IPS DF 6.9 (cell line): Measurements from ENCODE around the gene EFHD1.

ENCODE experiments used
- DNase-seq: peaks from one replicate; pipeline ENCODE4 v3.0.0-alpha.2; 2013; ENCODE audit warnings: low read depth, low spot score
- H3K27ac ChIP-seq: one replicate; pipeline ENCODE4 v1.5.1; 2013; ENCODE audit warnings: low read length, control low read depth
- H3K27me3 ChIP-seq: 2 replicates; pipeline ENCODE4 v1.6.1; 2013; ENCODE audit warnings: mild to moderate bottlenecking, low read length; ENCODE audit not compliant: control insufficient read depth, insufficient read depth
- H3K36me3 ChIP-seq: 2 replicates; pipeline ENCODE4 v1.6.1; 2013; ENCODE audit warnings: low read length; ENCODE audit not compliant: control insufficient read depth, insufficient read depth
- H3K4me1 ChIP-seq: 2 replicates; pipeline ENCODE4 v1.6.1; 2013; ENCODE audit warnings: low read length; ENCODE audit not compliant: control insufficient read depth, insufficient read depth
- H3K4me3 ChIP-seq: 2 replicates; pipeline ENCODE4 v1.5.1; 2013; ENCODE audit warnings: mild to moderate bottlenecking, low read length
- H3K9me3 ChIP-seq: 2 replicates; pipeline ENCODE4 v1.6.1; 2013; ENCODE audit warnings: low read length, inconsistent platforms; ENCODE audit not compliant: control insufficient read depth, insufficient read depth
- WGBS: extraction: QIAGEN DNeasy Blood & Tissue Kit; methylation state at CpG from one replicate; pipeline ENCODE4 v1.1.7; 2013; ENCODE audit warnings: mixed read lengths, missing lambda C conversion rate; ENCODE audit not compliant: insufficient read length, insufficient coverage; 5-methylcytosine and 5-hydroxymethylcytosine counted together

The EFHD1 gene

DNA sequence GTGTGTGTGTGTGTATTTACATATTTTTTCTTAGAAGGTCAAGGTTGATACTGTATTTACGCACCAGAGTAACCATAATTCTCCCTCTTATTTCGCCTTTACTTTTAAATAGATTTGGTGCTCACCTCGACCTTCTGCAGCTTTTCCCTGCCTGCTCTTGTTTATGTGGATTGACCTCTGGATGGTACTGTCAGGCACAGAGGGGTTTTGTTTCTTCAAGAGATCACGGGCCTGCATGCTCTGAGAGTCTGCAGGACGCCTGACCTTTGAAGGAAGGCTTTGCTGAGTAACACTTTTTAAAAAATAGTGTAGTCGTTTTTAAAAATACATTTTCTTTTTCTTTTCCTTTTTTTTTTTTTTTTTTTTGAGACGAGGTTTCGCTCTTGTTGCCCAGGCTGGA, 18.1 kb upstream of the EFHD1 start:
- Histone ChIP-seq H3K36me3 (no peaks in the 10 kb centered on the region; the same call in 1 of the 2 replicates), H3K4me3 (no peak overlapping the region), H3K27ac (no peak overlapping the region), H3K27me3 (no peaks in the 10 kb centered on the region), H3K9me3 (no peaks in the 10 kb centered on the region), H3K4me1 (no peaks in the 10 kb centered on the region)
- DNase-seq, result no peak
- no CpG with 5 or more reads among the region's 8 CpGs for WGBS

DNA sequence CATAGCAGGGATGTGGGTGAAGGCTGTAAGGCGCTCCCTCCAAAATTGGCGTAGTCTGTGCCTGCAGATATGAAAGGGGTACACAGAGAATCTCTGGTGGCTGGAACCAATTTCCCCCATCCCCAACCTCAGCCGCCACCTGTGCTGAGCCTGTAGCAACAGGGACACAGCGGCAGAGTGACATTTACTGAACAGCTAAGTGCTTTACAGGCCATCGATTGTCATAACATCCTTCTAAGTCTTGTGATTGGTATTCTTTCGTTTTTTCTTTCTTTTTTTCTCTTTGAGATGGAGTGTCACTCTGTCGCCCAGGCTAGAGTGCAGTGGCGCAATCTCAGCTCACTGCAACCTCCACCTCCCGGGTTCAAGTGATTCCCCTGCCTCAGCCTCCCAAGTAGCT, 12.2 kb upstream of the EFHD1 start:
- H3K4me1 ChIP-seq, result peaks cover 2% of the 10 kb centered on the region
- H3K27me3 ChIP-seq, result no peaks in the 10 kb centered on the region
- no peak overlapping the region for H3K4me3 ChIP-seq
- H3K27ac ChIP-seq, result no peak overlapping the region
- no CpG with 5 or more reads among the region's 9 CpGs for WGBS
- H3K36me3 ChIP-seq, result no peaks in the 10 kb centered on the region
- no peaks in the 10 kb centered on the region for H3K9me3 ChIP-seq
- DNase-seq, result no peak

DNA sequence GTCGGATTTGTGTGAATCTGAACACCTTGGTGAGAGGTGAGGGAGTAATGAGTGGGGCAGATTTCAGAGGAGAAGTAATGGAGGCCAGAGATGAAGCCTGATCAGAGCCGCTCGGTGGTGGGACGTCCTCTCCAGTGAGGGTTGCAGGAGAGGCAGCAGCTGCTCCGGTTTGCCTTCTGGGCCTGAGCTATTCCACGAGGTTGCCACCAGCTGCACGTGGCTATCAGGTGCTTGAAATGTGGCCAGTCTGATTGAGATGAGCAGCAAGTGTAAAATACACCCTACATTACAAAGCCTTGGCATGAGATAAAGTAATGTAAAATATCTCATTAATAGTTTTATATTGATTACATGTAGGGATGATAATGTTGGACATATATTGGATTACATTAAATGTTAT, 10.8 kb upstream of the EFHD1 start:
- Histone ChIP-seq H3K27ac (no peak overlapping the region), H3K4me1 (peaks cover 2% of the 10 kb centered on the region), H3K27me3 (no peaks in the 10 kb centered on the region), H3K4me3 (no peak overlapping the region), H3K9me3 (no peaks in the 10 kb centered on the region), H3K36me3 (no peaks in the 10 kb centered on the region)
- DNase-seq, result no peak
- no CpG with 5 or more reads among the region's 7 CpGs for WGBS

DNA sequence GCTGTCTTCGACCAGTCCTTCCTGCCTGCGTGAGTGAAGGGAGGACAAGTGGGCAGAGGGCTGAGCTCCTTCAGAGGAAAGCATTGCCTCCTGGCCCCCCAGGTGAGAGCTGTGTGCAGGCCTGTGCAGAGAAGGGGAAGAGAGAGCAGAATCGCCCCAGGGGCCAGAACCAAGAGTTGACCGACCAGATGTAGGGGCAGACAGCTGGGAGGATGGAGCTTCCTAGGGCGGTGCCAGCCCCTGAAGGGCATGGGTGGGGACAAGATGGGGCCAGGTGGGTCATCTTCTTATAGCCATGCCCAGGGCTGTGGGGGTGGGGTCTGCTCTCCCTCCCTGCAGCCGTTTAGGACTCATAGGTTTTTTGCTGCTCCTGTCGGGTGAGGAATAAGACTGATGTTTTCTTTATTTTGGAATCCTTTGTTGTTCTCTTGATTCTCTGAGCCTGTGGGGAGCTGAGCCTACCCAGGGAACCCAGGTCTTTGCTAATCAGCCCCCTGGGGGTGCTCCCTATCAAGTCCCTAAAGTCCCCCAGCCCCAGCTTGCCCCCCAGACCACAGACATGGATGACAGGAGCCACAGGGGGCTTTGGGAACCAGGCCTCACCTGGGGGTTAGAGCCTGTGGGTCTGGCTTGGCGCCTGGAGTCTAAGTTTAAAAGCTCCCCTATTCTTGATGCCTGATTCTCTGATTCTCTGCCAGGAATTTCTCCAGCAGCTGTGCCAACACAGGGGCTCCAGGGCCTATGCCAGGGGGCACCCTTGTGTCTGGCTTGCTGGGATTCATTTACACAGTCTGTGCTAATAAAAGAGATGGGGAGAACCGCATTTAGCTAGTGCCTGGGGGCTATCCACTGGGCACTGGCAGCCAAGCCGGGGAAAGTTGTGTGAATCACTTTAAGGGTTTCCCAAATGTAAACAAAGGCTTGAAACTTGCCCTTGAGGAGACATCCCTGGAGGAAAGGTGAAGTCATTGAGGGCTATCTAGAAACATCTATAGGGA, 9.3 kb upstream of the EFHD1 start:
- WGBS, result no CpG with 5 or more reads among the region's 10 CpGs
- Histone ChIP-seq H3K36me3 (no peaks in the 10 kb centered on the region), H3K27me3 (no peaks in the 10 kb centered on the region), H3K9me3 (no peaks in the 10 kb centered on the region), H3K4me3 (no peak overlapping the region), H3K4me1 (peaks cover 2% of the 10 kb centered on the region), H3K27ac (no peak overlapping the region)
- DNase-seq, result no peak

DNA sequence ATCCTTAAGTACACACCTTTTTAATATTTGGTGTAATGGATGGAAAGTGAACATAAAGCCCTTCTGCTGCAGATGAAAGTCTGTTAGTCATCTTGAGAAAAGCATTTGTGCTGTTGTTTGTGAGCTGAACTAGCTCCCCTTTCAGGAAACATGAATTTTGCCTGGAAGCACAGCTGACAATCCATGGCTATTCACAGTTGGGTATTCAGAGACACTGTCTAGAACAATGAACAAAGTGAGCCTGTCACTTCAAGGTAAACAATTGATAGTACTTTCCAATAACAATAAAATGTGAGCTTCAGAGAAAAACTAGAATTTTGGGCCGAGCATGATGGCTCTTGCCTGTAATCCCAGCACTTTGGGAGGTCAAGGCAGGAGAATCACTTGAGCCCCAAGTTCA, 6.8 kb upstream of the EFHD1 start:
- Histone ChIP-seq H3K4me1 (no peaks in the 10 kb centered on the region; the same call in 1 of the 2 replicates), H3K27ac (no peak overlapping the region), H3K27me3 (no peaks in the 10 kb centered on the region), H3K4me3 (no peak overlapping the region), H3K9me3 (no peaks in the 10 kb centered on the region), H3K36me3 (no peaks in the 10 kb centered on the region)
- DNase-seq, result no peak
- no CpG with 5 or more reads among the region's 1 CpG for WGBS

DNA sequence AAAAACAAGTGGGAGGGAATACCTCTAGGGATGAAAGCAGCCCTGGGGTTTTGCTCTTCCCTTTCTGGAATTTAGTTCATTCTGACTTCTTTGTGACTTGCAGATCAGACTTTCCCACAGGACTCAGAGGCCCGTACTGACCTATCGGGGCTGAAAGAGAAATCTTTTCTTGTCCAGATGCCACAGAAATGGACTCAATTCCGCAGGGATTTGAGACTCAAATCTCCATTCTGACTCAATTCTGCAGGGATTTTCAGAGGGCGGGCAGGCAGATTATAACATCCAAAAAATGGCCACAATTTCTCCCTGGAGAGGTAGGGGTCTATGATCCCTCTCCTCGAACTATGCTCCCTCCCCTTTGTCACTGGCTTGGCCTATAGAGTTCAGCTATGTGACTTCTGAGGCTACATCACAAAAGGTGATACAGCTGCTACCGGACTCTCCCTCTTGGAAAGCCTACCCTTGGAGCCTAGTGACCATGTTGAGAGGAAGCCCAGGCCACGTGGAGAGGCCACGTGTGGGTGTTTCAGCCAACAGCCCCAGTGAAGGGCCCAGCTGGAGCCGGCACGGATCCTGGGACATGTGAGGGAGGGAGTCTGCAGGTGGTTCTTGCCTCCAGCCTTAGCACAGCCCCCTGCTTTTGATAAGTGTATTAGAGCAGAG, 4.8 kb upstream of the EFHD1 start:
- peaks cover 7% of the 10 kb centered on the region; the same call in 1 of the 2 replicates for H3K27me3 ChIP-seq
- no peak overlapping the region for H3K27ac ChIP-seq
- no peaks in the 10 kb centered on the region; the same call in 1 of the 2 replicates for H3K4me1 ChIP-seq
- no peaks in the 10 kb centered on the region for H3K9me3 ChIP-seq
- WGBS, result no CpG with 5 or more reads among the region's 10 CpGs
- H3K4me3 ChIP-seq, result no peak overlapping the region
- no peak for DNase-seq
- H3K36me3 ChIP-seq, result no peaks in the 10 kb centered on the region

DNA sequence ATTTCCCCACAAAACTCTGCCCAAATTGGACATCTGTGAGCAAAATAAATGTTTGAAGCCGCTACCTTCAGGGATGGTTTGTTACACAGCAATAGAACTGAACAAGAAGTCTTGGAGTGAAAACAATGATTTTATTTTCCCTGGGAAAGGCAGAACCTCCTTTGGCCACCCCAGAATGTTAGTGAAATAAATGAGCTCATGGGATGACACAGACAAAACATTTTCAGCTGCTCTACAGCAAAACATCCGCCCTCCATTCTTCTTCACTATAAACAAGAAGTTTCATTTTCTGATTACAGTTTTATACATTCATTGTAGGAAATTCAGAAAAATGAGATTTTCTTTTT, 4.3 kb upstream of the EFHD1 start:
- no CpG with 5 or more reads among the region's 2 CpGs for WGBS
- DNase-seq, result no peak
- Histone ChIP-seq H3K4me3 (no peak overlapping the region), H3K36me3 (no peaks in the 10 kb centered on the region), H3K4me1 (no peaks in the 10 kb centered on the region; the same call in 1 of the 2 replicates), H3K9me3 (no peaks in the 10 kb centered on the region), H3K27ac (no peak overlapping the region), H3K27me3 (peaks cover 11% of the 10 kb centered on the region; the same call in 1 of the 2 replicates)

DNA sequence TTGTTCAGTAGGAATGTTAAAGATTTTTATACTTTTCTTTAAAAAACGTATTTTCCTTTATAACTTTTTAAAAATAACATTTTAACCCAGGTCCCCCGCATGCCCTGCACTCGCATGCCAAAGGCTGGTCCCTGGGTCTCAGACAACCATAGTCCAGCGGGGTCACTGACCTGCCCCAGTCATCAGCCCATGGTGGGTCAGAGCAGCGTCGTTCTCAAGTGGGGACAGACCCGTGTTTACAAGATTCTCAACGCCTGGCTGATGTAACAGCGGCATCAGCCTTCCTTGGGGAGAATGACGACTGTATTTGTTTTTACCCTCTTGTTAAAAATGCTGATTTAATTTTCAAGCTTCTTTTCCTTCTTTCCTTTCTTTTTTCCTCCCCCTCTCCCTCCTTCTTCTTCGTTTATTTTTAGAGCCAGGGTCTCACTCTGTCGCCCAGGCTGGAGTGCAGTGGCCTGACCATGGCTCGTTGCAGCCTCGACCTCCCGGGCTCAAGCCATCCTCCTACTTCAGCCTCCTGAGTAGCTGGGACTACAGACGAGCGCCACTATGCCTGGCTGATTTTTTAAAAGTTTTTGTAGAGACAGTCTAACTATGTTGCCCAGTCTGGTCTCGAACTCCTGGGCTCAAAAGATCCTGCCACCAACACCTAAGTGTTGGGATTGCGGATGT, 1.0 kb upstream of the EFHD1 start:
- Histone ChIP-seq H3K27ac (no peak overlapping the region), H3K36me3 (no peaks in the 10 kb centered on the region), H3K4me3 (peak overlapping the region; percentile 45; the same call in 1 of the 2 replicates), H3K9me3 (no peaks in the 10 kb centered on the region), H3K4me1 (peaks cover 3% of the 10 kb centered on the region), H3K27me3 (peaks cover 31% of the 10 kb centered on the region)
- WGBS, result no CpG with 5 or more reads among the region's 19 CpGs
- DNase-seq, result no peak

DNA sequence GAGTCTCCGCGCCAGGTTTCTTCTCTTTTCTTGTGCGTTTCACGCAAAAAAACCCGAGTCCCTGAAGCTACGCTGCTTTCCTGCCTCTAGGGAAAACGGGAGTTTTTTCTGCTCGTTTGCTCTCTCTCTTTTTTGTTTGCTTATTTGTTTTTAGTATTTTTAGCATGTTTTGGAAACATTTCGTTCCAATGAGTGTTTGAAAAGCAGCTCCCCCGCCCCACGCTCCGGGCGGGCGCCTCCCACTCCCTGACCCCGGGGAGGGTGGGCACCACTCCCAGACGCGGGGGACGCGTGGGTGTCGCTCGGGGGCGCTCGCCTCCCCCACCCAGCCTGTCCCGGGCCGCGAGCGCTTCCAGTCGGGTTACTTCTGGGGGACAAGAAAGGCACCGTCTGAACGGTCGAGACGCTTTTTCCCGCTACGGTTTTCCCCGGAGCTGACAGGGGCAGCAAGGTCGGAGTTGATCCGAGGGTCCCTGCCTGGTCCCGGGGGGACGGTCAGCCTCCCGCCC, 446 bp upstream of the EFHD1 start:
- H3K9me3 ChIP-seq, result no peaks in the 10 kb centered on the region
- H3K27me3 ChIP-seq, result peaks cover 31% of the 10 kb centered on the region
- no peaks in the 10 kb centered on the region for H3K36me3 ChIP-seq
- H3K27ac ChIP-seq, result no peak overlapping the region
- peaks cover 3% of the 10 kb centered on the region for H3K4me1 ChIP-seq
- H3K4me3 ChIP-seq, result peak overlapping the region; percentile 45; the same call in 1 of the 2 replicates
- WGBS, result no CpG with 5 or more reads among the region's 40 CpGs
- DNase-seq, result no peak
